A673 (cell line): ENCODE measurements around the gene ERC1. TPM values are rescaled to one million over a fixed set of nuclear protein-coding genes. Genes with fewer than 3 reads are reported as not detected.
A peak's percentile ranks its signal among the peaks of the same experiment; 100 is the strongest.

ENCODE experiments used
- BruUV-seq: library from RNA; stranded (reverse); fragments of 400-500 nt; replicated peaks from 2 replicates; lab custom pipeline; 2021; lab: Mats Ljungman, UMichigan
- CTCF ChIA-PET: fragments of 300-600 bp; sonication (Branson Sonifier 250); formaldehyde crosslinking; loops from one replicate; lab custom pipeline; 2022; ENCODE audit warnings: antibody characterized with exemption; lab: Charles Lee
- POLR2A ChIA-PET: fragments of 300-600 bp; sonication (Branson Sonifier 250); formaldehyde crosslinking; loops from one replicate; lab custom pipeline; 2022; ENCODE audit warnings: antibody characterized with exemption; ENCODE audit not compliant: low non-redundant PET; lab: Charles Lee
- DNase-seq: peaks from one replicate; pipeline ENCODE4 v3.0.0-alpha.2; 2015; ENCODE audit warnings: low spot score
- H3K27ac ChIP-seq: fragments of 200-600 bp; sonication (generic); 2 replicates; pipeline ENCODE4 v1.5.1; 2016; ENCODE audit warnings: mixed run types, low read depth, mild to moderate bottlenecking, mixed read lengths, antibody characterized with exemption, low read length; ENCODE audit not compliant: poor library complexity, severe bottlenecking
- H3K27me3 ChIP-seq: fragments of 200-600 bp; sonication (generic); replicated peaks from 2 replicates; pipeline ENCODE4 v1.6.1; 2017; ENCODE audit warnings: mixed run types, low read depth, mild to moderate bottlenecking, mixed read lengths, antibody characterized with exemption, low read length; ENCODE audit not compliant: insufficient read depth, poor library complexity
- H3K36me3 ChIP-seq: fragments of 200-600 bp; sonication (generic); 2 replicates; pipeline ENCODE4 v1.6.1; 2016; ENCODE audit warnings: mixed run types, mild to moderate bottlenecking, mixed read lengths, antibody characterized with exemption, low read length; ENCODE audit not compliant: insufficient read depth, poor library complexity, severe bottlenecking
- H3K4me1 ChIP-seq: fragments of 200-600 bp; sonication (generic); 2 replicates; pipeline ENCODE4 v1.6.1; 2017; ENCODE audit warnings: mixed run types, mild to moderate bottlenecking, mixed read lengths, antibody characterized with exemption, low read length; ENCODE audit not compliant: insufficient read depth, poor library complexity, severe bottlenecking
- H3K4me3 ChIP-seq: fragments of 200-600 bp; sonication (generic); 2 replicates; pipeline ENCODE4 v1.5.1; 2016; ENCODE audit warnings: low read depth, mixed run types, mild to moderate bottlenecking, mixed read lengths, low read length; ENCODE audit not compliant: poor library complexity, severe bottlenecking
- H3K9me3 ChIP-seq: fragments of 200-600 bp; sonication (generic); 2 replicates; pipeline ENCODE4 v1.6.1; 2016; ENCODE audit warnings: mixed run types, low read depth, mild to moderate bottlenecking, mixed read lengths, antibody characterized with exemption, low read length; ENCODE audit not compliant: poor library complexity, severe bottlenecking
- CTCF ChIP-seq: fragments of 300-800, 200-600 bp; sonication (generic); conservative IDR thresholded peaks from 2 replicates; pipeline ENCODE4 v1.5.1; 2017; ENCODE audit warnings: low read depth, mild to moderate bottlenecking, antibody characterized with exemption, low read length, moderate library complexity, mixed read lengths
- EZH2 ChIP-seq: fragments of 200-600 bp; sonication (generic); IDR thresholded peaks from 2 replicates; pipeline ENCODE4 v1.6.1; 2017; ENCODE audit warnings: borderline replicate concordance, low read depth, mild to moderate bottlenecking, mixed read lengths, antibody characterized with exemption, low read length; ENCODE audit not compliant: poor library complexity, severe bottlenecking
- intact Hi-C: fragments of 100-400 bp; cut with micrococcal nuclease; formaldehyde crosslinking; loops from one replicate; pipeline ENCODE4 v1.10.0; 2022; ENCODE audit not compliant: unreplicated experiment
- total RNA-seq: library from RNA; stranded (reverse); gene quantifications from 2 replicates; pipeline ENCODE4 v1.2.3, GENCODE V29; 2021

ERC1 gene
- total RNA-seq, 1 experiment from 2014 or later: 60.7 TPM

- Histone ChIP-seq H3K27me3 (no peaks in the 10 kb centered on the region), H3K36me3 (no peaks in the 10 kb centered on the region), H3K4me1 (peaks cover 48% of the 10 kb centered on the region), H3K27ac (peak overlapping the region; percentile 85), H3K9me3 (no peaks in the 10 kb centered on the region), H3K4me3 (no peak overlapping the region)
- no TSS peak for BruUV-seq
- intact Hi-C loops: loop anchor here (5.0 kb wide), 2 partner anchors 38 to 138 kb away; partner anchors contain the start of gene ERC1
- no peak for TF ChIP-seq CTCF
- no peak for TF ChIP-seq EZH2
- CTCF ChIA-PET: interaction anchor here (0.6 kb wide), 1 partner anchor 628 kb away, joined by 5 read pairs; no protein-coding TSS in a partner anchor
- DNase-seq: peak; percentile 40
- POLR2A ChIA-PET: no interaction called here
Observed at GRCh38 chr12:954741-955140, 36.3 kb upstream of the ERC1 start.

GRCh38 chr12:955939-956338 is 35.1 kb upstream of the ERC1 start:
- Histone ChIP-seq H3K9me3 (no peaks in the 10 kb centered on the region), H3K36me3 (no peaks in the 10 kb centered on the region), H3K27me3 (no peaks in the 10 kb centered on the region), H3K4me1 (peaks cover 48% of the 10 kb centered on the region), H3K27ac (no peak overlapping the region), H3K4me3 (no peak overlapping the region)
- intact Hi-C loops: loop anchor here (5.0 kb wide), 1 partner anchor 36 kb away; the partner anchor contains the start of gene ERC1
- DNase-seq: no peak
- TF ChIP-seq CTCF: no peak
- no peak for TF ChIP-seq EZH2
- ChIA-PET CTCF (no interaction called here), POLR2A (no interaction called here)
- no TSS peak for BruUV-seq

GRCh38 chr12:958588-959123 is 32.4 kb upstream of the ERC1 start:
- TF ChIP-seq EZH2: no peak
- no peak for TF ChIP-seq CTCF
- Histone ChIP-seq H3K27ac (peak overlapping the region; percentile 37), H3K4me1 (peaks cover 36% of the 10 kb centered on the region), H3K4me3 (no peak overlapping the region), H3K9me3 (no peaks in the 10 kb centered on the region), H3K36me3 (no peaks in the 10 kb centered on the region), H3K27me3 (no peaks in the 10 kb centered on the region)
- peak; percentile 95 for DNase-seq
- ChIA-PET POLR2A (interaction anchor here (0.8 to 0.9 kb wide), 2 partner anchors 9 to 19 kb away, joined by 3 read pairs; no protein-coding TSS in a partner anchor), CTCF (interaction anchor here (1.2 kb wide), 1 partner anchor 9 kb away, joined by 9 read pairs; the partner anchor contains the start of gene RAD52)
- intact Hi-C loops: loop anchor here (5.0 kb wide), 1 partner anchor 34 kb away; the partner anchor contains the start of gene ERC1
- no TSS peak for BruUV-seq
